Endothelial cell of umbilical vein (primary cell): Measurements from ENCODE around the gene NHSL2. TPM values are rescaled to one million over a fixed set of nuclear protein-coding genes. Genes with fewer than 3 reads are reported as not detected.

ENCODE experiments used
- BruUV-seq: library from RNA; stranded (reverse); fragments of 400-500 nt; replicated peaks from 2 replicates; lab custom pipeline; 2021; lab: Mats Ljungman, UMichigan
- CTCF ChIA-PET: fragments of 300-600, 350-600 bp; sonication (Branson Sonifier 250); formaldehyde crosslinking; loops from one replicate; lab custom pipeline; 2021; ENCODE audit warnings: antibody characterized with exemption, inconsistent platforms; lab: Charles Lee
- POLR2A ChIA-PET: fragments of 300-600, 350-600 bp; sonication (Branson Sonifier 250); formaldehyde crosslinking; loops from one replicate; lab custom pipeline; 2021; ENCODE audit warnings: antibody characterized with exemption, inconsistent platforms; lab: Charles Lee
- DNase-seq: peaks from one replicate; pipeline ENCODE4 v3.0.0-alpha.2; 2011; ENCODE audit warnings: low read depth, low spot score
- FAIRE-seq: peaks from 2 replicates; lab custom pipeline; 2011; peaks lifted over from hg19 to GRCh38; lab: Jason Lieb, UNC
- H2AFZ ChIP-seq: 2 replicates; pipeline ENCODE4 v1.6.0; 2012; ENCODE audit warnings: low read depth, low read length, control low read depth, inconsistent platforms
- H3K27ac ChIP-seq: 2 replicates; pipeline ENCODE4 v1.5.1; 2011; ENCODE audit warnings: low read depth, mild to moderate bottlenecking, control low read depth, low read length, moderate library complexity; ENCODE audit not compliant: insufficient read depth
- H3K27me3 ChIP-seq, 2 experiments: 2 replicates each; pipeline versions ENCODE4 v1.6.0 to v1.6.1; 2011; ENCODE audit warnings: low read length in 2 of 2, mixed read lengths in 1 of 2; ENCODE audit not compliant: control insufficient read depth in 2 of 2, insufficient read depth in 2 of 2
- H3K36me3 ChIP-seq, 2 experiments: 2 replicates in 1 of 2; 3 replicates in 1 of 2; pipeline ENCODE4 v1.5.1; 2011; ENCODE audit warnings: low read length in 2 of 2, mild to moderate bottlenecking in 1 of 2, moderate library complexity in 1 of 2; ENCODE audit not compliant: control insufficient read depth in 2 of 2, insufficient read depth in 2 of 2; ENCODE audit errors: extremely low read depth in 1 of 2
- H3K4me1 ChIP-seq: 3 replicates; pipeline ENCODE4 v1.5.1; 2011; ENCODE audit warnings: mild to moderate bottlenecking, low read length; ENCODE audit not compliant: control insufficient read depth, insufficient read depth; ENCODE audit errors: extremely low read depth
- H3K4me2 ChIP-seq: 2 replicates; pipeline ENCODE4 v1.6.1; 2011; ENCODE audit warnings: low read length, control low read depth, mixed read lengths; ENCODE audit not compliant: insufficient read depth
- H3K4me3 ChIP-seq, 3 experiments: fragments of 200-600 bp in 1 of 3; sonication (generic), shearing (Covaris generic) in 1 of 3; replicated peaks in 1 of 3; 2 replicates each; pipeline ENCODE4 v1.5.1; 2011 to 2016; ENCODE audit warnings: control low read depth in 3 of 3, low read length in 3 of 3, mild to moderate bottlenecking in 2 of 3, inconsistent platforms in 1 of 3, low read depth in 1 of 3, moderate library complexity in 1 of 3; ENCODE audit not compliant: insufficient read depth in 1 of 3
- H3K79me2 ChIP-seq: 2 replicates; pipeline ENCODE4 v1.6.0; 2012; ENCODE audit warnings: low read length, inconsistent platforms; ENCODE audit not compliant: control insufficient read depth, insufficient read depth
- H3K9ac ChIP-seq: replicated peaks from 2 replicates; pipeline ENCODE3; 2011; ENCODE audit warnings: low read length, control low read depth; ENCODE audit not compliant: insufficient read depth; ENCODE audit errors: extremely low read depth
- H3K9me1 ChIP-seq: replicated peaks from 3 replicates; pipeline ENCODE4 v1.6.0; 2011; ENCODE audit warnings: mild to moderate bottlenecking, low read length; ENCODE audit not compliant: control insufficient read depth, insufficient read depth; ENCODE audit errors: extremely low read depth
- H3K9me3 ChIP-seq: replicated peaks from 2 replicates; pipeline ENCODE4 v1.5.1; 2012; ENCODE audit warnings: low read length, inconsistent platforms; ENCODE audit not compliant: control insufficient read depth, insufficient read depth
- H4K20me1 ChIP-seq: replicated peaks from 2 replicates; pipeline ENCODE3; 2011; ENCODE audit warnings: mild to moderate bottlenecking, low read length; ENCODE audit not compliant: control insufficient read depth, insufficient read depth; ENCODE audit errors: extremely low read depth
- CTCF ChIP-seq, 2 donors: IDR thresholded peaks; 1 replicate in 1 of 2; 2 replicates in 1 of 2; pipeline ENCODE4 v1.5.1; 2011; ENCODE audit warnings: low read length in 2 of 2, mild to moderate bottlenecking in 2 of 2, moderate library complexity in 2 of 2, control low read depth in 1 of 2, inconsistent platforms in 1 of 2, low read depth in 1 of 2; ENCODE audit not compliant: insufficient read depth in 1 of 2; ENCODE audit errors: extremely low read depth in 1 of 2
- EZH2 ChIP-seq: IDR thresholded peaks from 2 replicates; pipeline ENCODE4 v1.6.1; 2012; ENCODE audit warnings: borderline replicate concordance, low read depth, mild to moderate bottlenecking, moderate library complexity, low read length, inconsistent platforms; ENCODE audit not compliant: severe bottlenecking
- FOS ChIP-seq: IDR thresholded peaks from 2 replicates; pipeline ENCODE4 v1.6.1; 2011; ENCODE audit warnings: mild to moderate bottlenecking, low read length, moderate library complexity, borderline replicate concordance; ENCODE audit not compliant: insufficient read depth
- GATA2 ChIP-seq: IDR thresholded peaks from 2 replicates; pipeline ENCODE4 v1.7.0; 2011; ENCODE audit warnings: low read depth, mild to moderate bottlenecking, moderate library complexity, mixed read lengths, low read length; ENCODE audit not compliant: insufficient read length, insufficient read depth
- JUN ChIP-seq: IDR thresholded peaks from 2 replicates; pipeline ENCODE4 v1.6.1; 2011; ENCODE audit warnings: borderline replicate concordance, low read depth; ENCODE audit not compliant: insufficient read length, insufficient read depth
- MAX ChIP-seq: IDR thresholded peaks from 2 replicates; pipeline ENCODE4 v1.6.1; 2011; ENCODE audit not compliant: insufficient read depth, insufficient read length
- MYC ChIP-seq: IDR thresholded peaks from one replicate; pipeline ENCODE4 v1.6.1; 2011; ENCODE audit warnings: mild to moderate bottlenecking, low read depth, low read length
- POLR2A ChIP-seq: IDR thresholded peaks from 2 replicates; pipeline ENCODE4 v1.6.1; 2012; ENCODE audit warnings: low read depth, mild to moderate bottlenecking, control low read depth, low read length
- POLR2AphosphoS5 ChIP-seq: IDR thresholded peaks from 2 replicates; pipeline ENCODE4 v1.6.1; 2012; ENCODE audit warnings: low read depth, mild to moderate bottlenecking, control low read depth, low read length, moderate library complexity; ENCODE audit not compliant: insufficient read depth
- dilution Hi-C: fragments of 300-500 bp; cut with MboI; formaldehyde crosslinking; loops from one replicate; pipeline ENCODE4 v1.15.0; 2019; ENCODE audit warnings: low sequenced_read_pairs; ENCODE audit not compliant: extremely low pct_ligation_motif_present
- intact Hi-C: fragments of 100-400 bp; cut with micrococcal nuclease; formaldehyde crosslinking; loops from one replicate; pipeline ENCODE4 v1.10.0; 2022
- polyA plus RNA-seq, 4 experiments: library from polyadenylated mRNA; depleted of rRNA in 3 of 4; stranded (reverse) in 3 of 4; unstranded in 1 of 4; fragments of >200 nt; gene quantifications; 2 replicates each; pipeline versions ENCODE4 v1.2.1 to v1.2.3, GENCODE V29; 2011 to 2012; ENCODE audit warnings: missing spikeins in 1 of 4
- total RNA-seq: library from RNA; stranded (reverse); gene quantifications from 2 replicates; pipeline ENCODE4 v1.2.3, GENCODE V29; 2021

Gene NHSL2
- total and polyA plus RNA-seq, 2 donors (not counting 3 experiments of a cell fraction or from before 2014, with no cell fraction given), result 23.5 to 49.9 TPM

GRCh38 chrX:72031634-72032033 lies 121.0 kb downstream of the NHSL2 start:
- Histone ChIP-seq H3K4me1 (peaks cover 22% of the 10 kb centered on the region), H3K27me3 (no peaks in the 10 kb centered on the region), H4K20me1 (no peaks in the 10 kb centered on the region), H3K9me1 (no peaks in the 10 kb centered on the region), H3K36me3 (no peaks in the 10 kb centered on the region), H3K79me2 (no peaks in the 10 kb centered on the region), H3K9ac (no peak overlapping the region), H3K4me3 (no peak overlapping the region), H3K27ac (no peak overlapping the region), H2AFZ (no peak overlapping the region), H3K4me2 (no peak overlapping the region), H3K9me3 (no peaks in the 10 kb centered on the region)
- dilution Hi-C loops, result no loop called here
- intact Hi-C loops, result no loop called here
- TF ChIP-seq CTCF (IDR thresholded peaks at IDR 0.05; ENCODE audit: extremely low read depth in 1 of 2, insufficient read depth in 1 of 2, low read depth in 1 of 2, low read length in 2 of 2), result no peak
- no peak for TF ChIP-seq JUN
- no peak for TF ChIP-seq POLR2A
- no peak for TF ChIP-seq EZH2
- DNase-seq (no peak), FAIRE-seq (peak; percentile 48)
- CTCF ChIA-PET, result interaction anchor here (1.0 to 2.4 kb wide), 3 partner anchors 10 to 94 kb away, joined by 6 to 12 read pairs (median 11); no protein-coding TSS in a partner anchor
- POLR2A ChIA-PET, result no interaction called here
- BruUV-seq, result no TSS peak

- H3K9ac ChIP-seq, result no peak overlapping the region
- H2AFZ ChIP-seq, result no peak overlapping the region
- no peaks in the 10 kb centered on the region for H3K36me3 ChIP-seq
- H3K79me2 ChIP-seq, result no peaks in the 10 kb centered on the region
- H3K9me3 ChIP-seq, result no peaks in the 10 kb centered on the region
- no peaks in the 10 kb centered on the region for H3K9me1 ChIP-seq
- dilution Hi-C loops, result no loop called here
- H3K27me3 ChIP-seq, result no peaks in the 10 kb centered on the region
- ChIA-PET CTCF (interaction anchor here (1.6 kb wide), 1 partner anchor 16 kb away, joined by 5 read pairs; no protein-coding TSS in a partner anchor), POLR2A (no interaction called here)
- TF ChIP-seq CTCF (IDR thresholded peaks at IDR 0.05; ENCODE audit: extremely low read depth in 1 of 2, insufficient read depth in 1 of 2, low read depth in 1 of 2, low read length in 2 of 2) (no peak), MAX (no peak), GATA2 (no peak), FOS (no peak), JUN (no peak), POLR2AphosphoS5 (no peak), POLR2A (no peak), EZH2 (no peak), MYC (no peak)
- no peaks in the 10 kb centered on the region for H4K20me1 ChIP-seq
- H3K4me3 ChIP-seq, result no peak overlapping the region
- H3K4me1 ChIP-seq, result no peaks in the 10 kb centered on the region
- no TSS peak for BruUV-seq
- intact Hi-C loops, result no loop called here
- DNase-seq, result no peak
- FAIRE-seq, result no peak
- H3K4me2 ChIP-seq, result no peak overlapping the region
- H3K27ac ChIP-seq, result no peak overlapping the region
Observed at GRCh38 chrX:72037601-72038000, 127.0 kb downstream of the NHSL2 start.
